Measurements from ENCODE around the gene MYO1E.
"Not testable (repeated sequence)": the region's sequence is repeated elsewhere in the genome, so short reads cannot be mapped to it uniquely, and the experiment has no call there.

Gene MYO1E

GRCh38 chr15:59172289-59172901 is 200.3 kb downstream of the MYO1E start:
- no peak for DNase-seq (ENCODE audit: low read depth in 2 of 3, low spot score in 2 of 3)

DNA sequence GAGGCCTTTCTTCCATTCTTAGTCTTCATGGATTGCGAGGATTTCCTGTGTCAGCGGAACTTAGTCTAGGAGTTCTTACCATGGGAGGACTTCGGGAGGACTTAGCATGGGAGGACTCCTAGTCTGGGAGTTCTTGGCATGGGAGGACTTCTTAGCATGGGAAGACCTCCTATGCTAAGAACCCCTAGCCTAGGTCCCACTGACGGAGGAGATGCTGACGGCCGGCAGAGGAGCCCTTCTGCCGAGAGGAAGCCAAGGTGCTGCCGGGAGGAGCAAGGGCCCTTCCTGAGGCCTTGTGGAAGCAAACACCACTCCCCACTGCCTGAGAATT is 201.6 kb downstream of the MYO1E start:
- DNase-seq (ENCODE audit: low read depth in 2 of 3, low spot score in 2 of 3), result no peak

- DNase-seq (ENCODE audit: low read depth in 2 of 3, low spot score in 2 of 3), result no peak
Observed at GRCh38 chr15:59170295-59171066, 202.2 kb downstream of the MYO1E start.

DNA sequence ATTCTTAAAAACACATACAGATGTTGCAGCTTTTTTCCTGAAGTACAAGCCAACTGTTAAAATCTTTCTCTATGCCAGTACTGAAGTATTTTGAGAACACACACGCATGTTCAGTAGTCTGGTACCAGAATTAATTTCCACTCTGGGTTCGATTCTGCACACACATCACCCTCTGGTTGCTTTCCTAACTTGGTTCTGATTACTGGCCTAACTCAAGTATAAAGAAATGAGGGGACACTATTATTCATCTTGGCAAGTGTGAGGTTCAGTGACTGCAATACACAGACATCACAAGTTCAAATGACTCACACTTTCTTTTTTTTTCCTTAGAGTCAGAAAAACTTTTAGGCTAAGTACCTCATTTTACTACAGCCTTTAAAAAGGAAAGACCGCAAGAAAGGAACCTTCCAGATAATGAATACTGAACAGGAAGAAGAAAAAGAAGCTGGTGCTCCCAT is 203.4 kb downstream of the MYO1E start:
- no peak for DNase-seq (ENCODE audit: low read depth in 2 of 3, low spot score in 2 of 3)

DNA sequence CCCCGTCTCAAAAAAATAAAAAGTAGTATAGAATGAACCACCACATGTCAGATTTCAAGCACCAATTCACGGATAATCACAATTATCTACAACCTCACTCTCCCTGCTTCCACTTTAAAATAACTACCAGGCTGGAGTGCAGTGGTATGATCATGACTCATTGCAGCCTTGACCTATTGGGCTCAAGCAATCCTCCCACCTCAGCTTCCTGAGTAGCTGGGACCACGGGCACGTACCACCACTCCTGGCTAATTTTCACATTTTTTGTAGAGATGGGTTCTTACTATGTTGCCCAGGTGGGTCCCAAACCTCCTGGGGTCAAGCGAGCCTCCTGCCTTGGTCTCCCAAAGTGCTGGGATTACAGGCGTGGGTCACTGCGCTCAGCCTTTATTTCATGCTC is 204.1 kb downstream of the MYO1E start:
- no peak for DNase-seq (ENCODE audit: low read depth in 2 of 3, low spot score in 2 of 3)

DNA sequence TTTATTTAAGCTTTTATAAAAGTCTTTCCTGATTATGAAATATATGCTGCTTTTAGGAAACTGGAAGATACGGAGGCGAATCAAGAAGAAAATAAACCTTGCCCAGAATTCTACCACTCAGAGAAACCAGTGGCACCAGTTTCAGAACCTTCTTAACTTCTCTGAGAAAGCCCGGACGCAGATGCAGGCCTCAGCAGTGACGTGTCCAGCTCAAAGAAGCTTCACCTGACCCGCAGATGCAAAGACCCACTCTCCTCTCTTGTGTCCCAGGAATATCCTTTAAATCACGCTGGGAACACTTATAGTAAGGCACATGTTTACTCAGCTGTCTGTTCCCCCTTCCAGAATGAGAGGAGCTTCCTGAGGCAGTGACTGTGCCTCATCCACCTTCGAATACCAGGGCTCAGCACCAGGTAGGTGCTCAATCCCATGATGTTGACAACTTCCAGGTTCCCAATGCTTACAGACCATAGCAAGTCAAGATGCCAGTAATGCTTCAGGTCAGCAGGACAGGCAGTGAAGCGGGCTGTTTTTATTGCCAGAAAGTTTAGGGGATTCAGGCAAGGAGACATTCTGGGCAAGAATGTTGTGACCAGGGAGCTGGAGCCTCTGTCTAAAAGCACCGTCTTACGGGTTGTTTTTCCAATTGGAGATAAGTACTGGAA is 205.9 kb downstream of the MYO1E start:
- no peak for DNase-seq (ENCODE audit: low read depth in 2 of 3, low spot score in 2 of 3)

DNA sequence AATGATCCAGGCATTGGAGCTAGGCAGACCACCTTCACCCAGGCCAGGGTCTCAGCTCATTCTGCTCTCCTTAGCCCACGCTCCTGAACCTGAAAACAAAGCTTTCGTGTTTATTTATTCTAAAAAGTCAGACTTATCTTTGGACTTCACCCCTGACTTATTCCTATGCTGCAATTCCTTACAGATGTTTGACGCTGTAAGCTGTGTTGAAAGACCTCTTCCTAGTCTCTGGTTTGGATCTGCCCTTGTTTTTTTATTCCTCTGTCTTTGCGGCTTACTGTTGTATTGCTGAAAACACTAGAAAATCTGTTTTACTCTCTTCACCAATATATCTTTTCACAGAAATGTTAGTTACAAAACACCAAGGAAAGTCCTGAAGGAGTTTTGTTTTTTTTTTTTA is 206.5 kb downstream of the MYO1E start:
- DNase-seq (ENCODE audit: low read depth in 2 of 3, low spot score in 2 of 3), result no peak

- no peak for DNase-seq (ENCODE audit: low read depth in 2 of 3, low spot score in 2 of 3)
Observed at GRCh38 chr15:59165726-59166125, 206.9 kb downstream of the MYO1E start.

- DNase-seq (ENCODE audit: low read depth in 2 of 3, low spot score in 2 of 3), result not testable (repeated sequence)
Observed at GRCh38 chr15:59162080-59162479, 210.6 kb downstream of the MYO1E start.

DNA sequence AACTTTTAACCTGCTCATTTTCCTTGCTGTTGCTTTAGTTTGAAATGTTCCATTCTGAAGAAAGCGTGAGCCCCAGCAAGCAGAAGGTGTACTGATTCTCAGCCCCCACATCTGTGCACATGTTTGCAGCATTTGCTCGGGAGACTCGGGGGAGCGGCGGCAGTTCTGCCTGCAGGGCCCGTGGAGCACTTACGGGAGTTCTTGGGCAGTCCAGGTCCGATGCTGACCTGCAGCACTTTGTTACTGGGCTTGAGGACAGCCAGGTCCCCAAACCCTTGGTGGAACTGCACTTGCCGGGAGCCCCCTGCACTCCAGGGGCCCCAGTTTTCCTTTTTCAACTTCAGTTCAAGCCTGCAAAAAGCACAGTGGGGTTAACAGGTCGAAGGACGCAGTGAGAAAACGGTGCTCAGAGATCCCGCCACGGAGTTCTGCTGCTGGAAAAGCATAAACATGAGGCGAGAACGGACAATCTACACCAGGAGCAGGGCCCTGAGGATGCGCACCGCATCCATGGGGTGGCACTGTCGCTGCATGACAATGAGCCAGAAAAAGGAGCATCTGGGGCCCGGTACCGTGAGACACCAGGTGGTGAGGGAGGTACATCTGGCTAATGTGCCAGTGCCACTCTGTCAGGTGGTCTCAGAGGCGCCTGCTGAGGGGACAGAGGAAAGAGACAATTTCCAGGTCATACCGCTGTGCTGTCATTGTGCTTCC is 211.6 kb downstream of the MYO1E start:
- no peak for DNase-seq (ENCODE audit: low read depth in 2 of 3, low spot score in 2 of 3)

DNA sequence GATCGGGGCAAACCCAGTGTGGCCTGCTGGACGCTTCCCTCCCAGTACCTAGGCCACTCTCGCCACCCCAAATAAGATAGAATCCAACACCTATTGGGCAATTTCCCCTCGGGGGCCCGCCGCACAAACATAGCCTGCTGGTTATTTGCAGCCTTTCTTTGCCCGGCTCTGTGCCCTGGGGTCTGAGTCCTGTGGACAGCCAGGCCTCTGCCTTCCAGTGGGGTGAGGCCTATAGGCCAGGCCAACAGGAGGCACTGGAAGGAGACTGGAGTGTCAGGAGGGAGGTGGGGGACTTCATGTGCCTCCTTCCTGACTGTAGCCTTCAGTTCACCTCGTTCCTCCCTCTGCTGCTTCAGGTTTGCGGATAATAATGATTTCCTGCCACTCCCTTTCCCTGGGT is 213.5 kb downstream of the MYO1E start:
- no peak for DNase-seq (ENCODE audit: low read depth in 2 of 3, low spot score in 2 of 3)

DNA sequence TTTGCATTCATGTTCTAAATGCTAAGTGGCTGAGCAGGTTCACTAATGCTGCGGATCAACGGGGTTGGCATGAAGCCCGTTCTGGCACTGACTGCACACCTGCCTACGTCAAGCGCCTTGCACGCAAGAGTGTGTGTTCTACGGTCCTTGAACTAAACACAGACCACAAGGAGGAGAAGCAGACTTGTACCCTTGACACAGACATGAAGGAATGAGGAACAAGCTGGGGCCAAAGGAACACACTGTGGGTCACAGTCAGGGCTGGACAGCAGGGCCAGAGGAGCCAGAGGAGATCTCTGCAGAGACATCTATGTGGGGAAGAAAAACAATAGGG is 214.0 kb downstream of the MYO1E start:
- no peak for DNase-seq (ENCODE audit: low read depth in 2 of 3, low spot score in 2 of 3)

DNA sequence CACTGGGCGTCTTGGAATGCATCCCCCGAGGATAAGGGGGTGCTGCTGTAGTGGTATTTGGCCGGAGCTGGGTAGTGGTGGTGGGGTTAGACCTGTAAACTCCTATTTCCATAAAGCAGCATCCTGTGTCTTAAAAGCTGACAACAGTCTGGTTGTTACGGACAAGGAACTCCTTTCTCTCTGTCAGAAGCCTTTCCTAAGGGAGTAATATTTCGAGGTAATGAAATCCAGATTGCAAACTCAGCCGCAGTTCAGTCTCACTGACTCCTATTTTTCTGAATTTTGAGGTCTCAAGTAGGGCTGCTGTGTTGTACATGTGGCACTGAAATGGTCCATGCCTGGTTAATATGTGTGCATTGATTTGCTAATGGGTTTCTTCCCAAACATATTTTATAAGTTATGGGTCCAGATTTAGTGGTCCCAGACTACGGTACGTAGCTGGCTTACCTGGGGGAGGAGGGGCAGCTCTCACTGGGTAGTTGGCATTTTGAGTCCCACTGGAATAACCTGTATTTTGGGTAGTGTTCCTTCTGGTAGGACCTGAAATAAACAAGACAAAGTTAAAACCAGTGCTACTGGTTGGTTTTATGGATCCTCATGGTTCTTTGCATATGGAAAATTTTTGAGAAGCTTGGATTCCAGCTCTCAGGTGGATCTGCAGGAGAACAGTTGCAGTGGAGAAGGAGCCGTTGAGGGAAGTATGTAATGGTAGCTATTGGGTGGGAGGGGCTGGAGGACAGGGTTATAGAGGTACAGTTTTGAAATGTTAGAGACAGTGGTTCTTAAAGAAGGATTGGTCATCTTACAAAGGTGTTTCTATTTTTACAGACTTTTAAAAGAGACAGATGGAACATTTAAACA is 214.6 kb downstream of the MYO1E start:
- DNase-seq (ENCODE audit: low read depth in 2 of 3, low spot score in 2 of 3), result no peak

DNA sequence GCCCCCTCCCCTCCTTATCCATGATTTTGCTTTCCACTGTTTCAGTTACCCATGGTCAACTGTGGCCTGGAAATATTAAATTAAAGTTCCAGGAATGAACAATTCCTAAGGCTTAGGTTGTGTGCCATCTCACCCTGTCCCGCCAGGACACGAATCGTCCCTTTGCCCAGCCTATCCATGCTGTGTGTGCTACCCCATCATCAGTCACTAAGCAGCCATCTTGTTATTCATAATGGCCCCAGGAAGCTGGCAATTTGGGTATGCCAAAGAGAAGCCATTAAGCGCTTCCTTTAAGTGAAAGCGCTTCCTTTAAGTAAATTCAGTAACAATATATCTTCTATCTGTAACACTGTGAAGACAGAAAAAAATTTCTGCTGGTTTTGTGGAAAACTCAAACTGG is 215.3 kb downstream of the MYO1E start:
- DNase-seq (ENCODE audit: low read depth in 2 of 3, low spot score in 2 of 3), result no peak

DNA sequence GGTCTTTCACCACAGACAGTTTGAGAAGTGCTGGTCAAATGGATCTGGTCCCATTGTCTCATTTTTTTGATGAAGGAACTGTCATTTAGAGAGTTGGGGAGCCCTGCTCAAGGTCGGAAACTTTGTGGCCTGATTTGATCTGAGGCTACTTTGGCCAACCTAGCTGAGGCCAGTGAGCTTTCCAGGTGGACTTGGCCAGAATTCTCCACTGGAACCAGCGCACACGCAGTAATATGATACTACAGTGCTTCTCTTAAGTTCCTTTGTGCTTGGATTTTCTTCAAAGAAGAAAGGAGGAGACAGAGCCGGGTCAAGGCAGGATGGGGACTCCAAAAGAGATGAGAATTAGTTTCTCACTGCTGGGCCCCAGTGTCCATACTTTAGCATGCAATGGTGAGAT is 217.2 kb downstream of the MYO1E start:
- DNase-seq (ENCODE audit: low read depth in 2 of 3, low spot score in 2 of 3), result no peak

DNA sequence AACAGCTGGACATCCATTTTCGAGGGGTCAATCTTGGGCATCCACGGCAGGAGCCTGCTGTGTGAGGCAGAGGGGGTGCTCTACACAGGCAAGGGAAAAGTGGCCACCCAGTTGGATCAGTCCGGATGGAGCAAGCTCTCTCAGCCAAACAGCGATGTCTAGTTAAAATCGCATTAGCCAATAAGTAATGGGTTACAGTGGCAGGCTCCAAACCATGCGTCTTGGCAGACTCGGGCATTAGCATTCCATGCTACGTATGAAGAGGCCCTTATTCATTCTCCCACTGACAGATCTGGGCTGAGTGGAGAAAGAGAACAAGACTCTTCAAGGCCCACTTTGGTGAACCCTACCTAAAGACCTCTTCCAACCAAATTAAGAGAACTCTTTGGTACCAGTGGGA is 218.4 kb downstream of the MYO1E start:
- no peak for DNase-seq (ENCODE audit: low read depth in 2 of 3, low spot score in 2 of 3)

DNA sequence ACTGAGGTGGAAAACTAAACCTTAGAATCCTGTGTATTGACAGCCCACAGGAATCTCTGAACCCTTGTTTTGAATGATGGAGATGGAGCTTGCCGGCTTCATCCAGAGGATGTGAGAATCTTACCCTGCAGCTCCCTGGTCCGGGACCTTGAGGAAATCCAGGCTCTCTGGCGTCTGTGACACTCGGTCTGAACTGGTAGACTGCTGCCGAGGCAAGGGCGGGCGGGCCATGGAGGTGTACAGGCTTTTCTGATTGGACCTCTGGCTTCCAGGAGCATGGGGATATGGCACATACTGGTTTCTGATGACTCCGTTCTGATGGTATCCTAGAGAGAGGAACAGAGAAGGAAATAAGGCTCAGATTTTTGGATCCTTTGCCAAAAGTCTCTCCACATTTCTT is 219.2 kb downstream of the MYO1E start:
- DNase-seq (ENCODE audit: low read depth in 2 of 3, low spot score in 2 of 3), result no peak

- no peak for DNase-seq (ENCODE audit: low read depth in 2 of 3, low spot score in 2 of 3)
Observed at GRCh38 chr15:59152694-59153450, 219.8 kb downstream of the MYO1E start.

DNA sequence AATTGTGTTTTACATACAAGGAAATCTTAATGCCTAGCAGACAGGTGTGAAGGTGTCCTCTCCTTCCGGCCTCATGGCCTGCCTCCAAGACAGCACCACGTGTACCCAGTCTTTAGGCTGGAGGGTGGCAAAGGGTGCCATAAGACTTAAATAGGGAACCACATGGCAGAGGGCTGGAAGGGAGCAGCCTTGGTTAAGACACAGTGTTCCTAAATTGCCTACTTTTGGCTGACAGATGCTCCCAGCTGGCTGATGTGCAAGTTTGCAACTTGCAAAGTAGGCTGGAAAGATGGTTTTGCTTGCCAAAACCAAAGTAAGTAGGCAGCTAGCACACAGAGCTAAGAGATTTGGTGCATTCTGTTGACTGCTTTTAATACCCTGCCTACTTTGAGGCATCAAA is 222.5 kb downstream of the MYO1E start:
- DNase-seq (ENCODE audit: low read depth in 2 of 3, low spot score in 2 of 3), result no peak

DNA sequence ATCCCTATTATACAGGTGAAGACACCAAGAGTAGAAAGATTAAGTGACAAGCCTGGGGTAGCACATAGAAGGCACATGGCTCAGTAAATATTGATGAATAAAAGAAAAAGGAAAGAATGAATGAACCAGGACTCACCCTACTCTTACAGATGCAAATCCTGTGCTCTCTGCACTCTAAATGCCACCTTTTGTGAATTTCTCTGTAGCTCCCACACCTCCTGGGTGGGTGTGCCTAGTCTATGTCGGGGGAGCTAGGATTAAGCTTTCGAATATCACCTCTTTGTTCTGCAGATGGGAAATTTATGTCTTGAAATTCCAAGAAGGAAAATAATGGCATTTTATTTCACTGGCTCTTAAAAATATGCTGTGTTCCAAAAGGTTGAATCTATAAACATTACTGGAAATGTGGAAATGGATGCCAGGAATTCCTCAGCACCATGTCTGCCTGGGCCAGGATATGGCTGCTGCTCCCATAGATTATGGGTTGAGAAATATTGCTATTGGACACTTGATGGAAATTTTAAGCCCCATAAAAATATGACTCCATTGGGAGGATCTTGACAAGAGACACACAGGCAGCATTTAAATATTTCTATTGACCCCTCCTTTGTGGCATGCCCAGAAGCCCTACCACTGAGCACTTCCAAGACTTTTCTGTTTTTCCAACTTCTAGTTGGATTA is 224.4 kb downstream of the MYO1E start:
- no peak for DNase-seq (ENCODE audit: low read depth in 2 of 3, low spot score in 2 of 3)

Data from activated CD8-positive, alpha-beta memory T cell treated with anti-CD3 and anti-CD28 coated beads for 48 hours (primary cell).